ENCODE data around the gene RBM44. TPM values are rescaled to one million over a fixed set of nuclear protein-coding genes. Genes with fewer than 3 reads are reported as not detected.
"Not testable (repeated sequence)": the region's sequence is repeated elsewhere in the genome, so short reads cannot be mapped to it uniquely, and the experiment has no call there.

Gene RBM44
- total and polyA plus RNA-seq, 4 donors, result 0.02 to 0.75 (median 0.15) TPM

DNA sequence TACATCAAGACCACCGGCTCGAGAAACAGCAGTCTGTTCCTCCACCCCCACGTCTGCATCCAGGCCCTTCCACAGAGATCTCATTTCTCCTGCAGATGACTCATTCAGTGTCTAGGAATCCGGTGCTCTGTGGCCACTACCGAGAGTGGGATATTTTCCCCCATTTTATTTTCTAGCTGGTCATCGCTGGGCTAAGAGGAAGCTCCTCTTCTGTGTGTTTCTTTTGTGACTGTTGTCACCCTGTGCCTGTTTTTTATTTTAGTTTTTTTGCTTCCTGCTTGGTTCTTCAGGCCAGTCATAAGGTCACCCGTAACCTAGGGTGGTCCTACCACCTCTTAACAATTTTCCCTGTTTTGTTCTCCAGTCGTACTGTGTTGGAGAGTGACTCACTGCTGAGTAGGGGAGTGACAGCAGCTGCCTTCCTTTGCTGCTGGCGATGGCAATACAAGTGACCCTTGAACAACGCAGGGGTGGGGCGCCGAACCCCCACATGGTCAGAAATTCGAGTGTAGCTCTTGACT lies 67.6 kb downstream of the RBM44 start:
- no peak overlapping the region for H3K27ac ChIP-seq (ENCODE audit: low read depth in 1 of 2, low read length in 2 of 2)
- H3K4me3 ChIP-seq (ENCODE audit: low read depth in 1 of 3, low read length in 3 of 3), result no peak overlapping the region
- H3K9ac ChIP-seq (ENCODE audit: low read depth in 1 of 2, low read length in 2 of 2), result no peak overlapping the region
- 80% methylated on average over 13 of the region's 13 CpGs for WGBS
- peaks cover 0 to 13% (median 5%) of the 10 kb centered on the region in 4 donors for H3K4me1 ChIP-seq (ENCODE audit: control insufficient read depth in 4 of 4, insufficient read depth in 4 of 4, low read length in 3 of 4)
- no peaks in the 10 kb centered on the region for H3K36me3 ChIP-seq (ENCODE audit: control insufficient read depth in 4 of 4, insufficient read depth in 3 of 4, low read depth in 1 of 4, low read length in 3 of 4)
- DNase-seq (ENCODE audit: low spot score), result no peak
- TF ChIP-seq, protein P1, sequence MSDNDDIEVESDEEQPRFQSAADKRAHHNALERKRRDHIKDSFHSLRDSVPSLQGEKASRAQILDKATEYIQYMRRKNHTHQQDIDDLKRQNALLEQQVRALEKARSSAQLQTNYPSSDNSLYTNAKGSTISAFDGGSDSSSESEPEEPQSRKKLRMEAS (IDR thresholded peaks at IDR 0.05), result no peak
- no peak for TF ChIP-seq NR2F2 (IDR thresholded peaks at IDR 0.05)
- no peak for TF ChIP-seq TAF1 (conservative IDR thresholded peaks at IDR 0.05)
- no peak for TF ChIP-seq RAD21 (IDR thresholded peaks at IDR 0.05)
- TF ChIP-seq FOXA1 (IDR thresholded peaks at IDR 0.05), result no peak
- TF ChIP-seq, protein P2, sequence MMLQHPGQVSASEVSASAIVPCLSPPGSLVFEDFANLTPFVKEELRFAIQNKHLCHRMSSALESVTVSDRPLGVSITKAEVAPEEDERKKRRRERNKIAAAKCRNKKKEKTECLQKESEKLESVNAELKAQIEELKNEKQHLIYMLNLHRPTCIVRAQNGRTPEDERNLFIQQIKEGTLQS (IDR thresholded peaks at IDR 0.05), result no peak
- no peak for TF ChIP-seq JUND (IDR thresholded peaks at IDR 0.05)
- TF ChIP-seq, protein P3, sequence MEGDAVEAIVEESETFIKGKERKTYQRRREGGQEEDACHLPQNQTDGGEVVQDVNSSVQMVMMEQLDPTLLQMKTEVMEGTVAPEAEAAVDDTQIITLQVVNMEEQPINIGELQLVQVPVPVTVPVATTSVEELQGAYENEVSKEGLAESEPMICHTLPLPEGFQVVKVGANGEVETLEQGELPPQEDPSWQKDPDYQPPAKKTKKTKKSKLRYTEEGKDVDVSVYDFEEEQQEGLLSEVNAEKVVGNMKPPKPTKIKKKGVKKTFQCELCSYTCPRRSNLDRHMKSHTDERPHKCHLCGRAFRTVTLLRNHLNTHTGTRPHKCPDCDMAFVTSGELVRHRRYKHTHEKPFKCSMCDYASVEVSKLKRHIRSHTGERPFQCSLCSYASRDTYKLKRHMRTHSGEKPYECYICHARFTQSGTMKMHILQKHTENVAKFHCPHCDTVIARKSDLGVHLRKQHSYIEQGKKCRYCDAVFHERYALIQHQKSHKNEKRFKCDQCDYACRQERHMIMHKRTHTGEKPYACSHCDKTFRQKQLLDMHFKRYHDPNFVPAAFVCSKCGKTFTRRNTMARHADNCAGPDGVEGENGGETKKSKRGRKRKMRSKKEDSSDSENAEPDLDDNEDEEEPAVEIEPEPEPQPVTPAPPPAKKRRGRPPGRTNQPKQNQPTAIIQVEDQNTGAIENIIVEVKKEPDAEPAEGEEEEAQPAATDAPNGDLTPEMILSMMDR (IDR thresholded peaks at IDR 0.05; ENCODE audit: low read depth, low read length, missing input control), result no peak
- TF ChIP-seq, protein P4, sequence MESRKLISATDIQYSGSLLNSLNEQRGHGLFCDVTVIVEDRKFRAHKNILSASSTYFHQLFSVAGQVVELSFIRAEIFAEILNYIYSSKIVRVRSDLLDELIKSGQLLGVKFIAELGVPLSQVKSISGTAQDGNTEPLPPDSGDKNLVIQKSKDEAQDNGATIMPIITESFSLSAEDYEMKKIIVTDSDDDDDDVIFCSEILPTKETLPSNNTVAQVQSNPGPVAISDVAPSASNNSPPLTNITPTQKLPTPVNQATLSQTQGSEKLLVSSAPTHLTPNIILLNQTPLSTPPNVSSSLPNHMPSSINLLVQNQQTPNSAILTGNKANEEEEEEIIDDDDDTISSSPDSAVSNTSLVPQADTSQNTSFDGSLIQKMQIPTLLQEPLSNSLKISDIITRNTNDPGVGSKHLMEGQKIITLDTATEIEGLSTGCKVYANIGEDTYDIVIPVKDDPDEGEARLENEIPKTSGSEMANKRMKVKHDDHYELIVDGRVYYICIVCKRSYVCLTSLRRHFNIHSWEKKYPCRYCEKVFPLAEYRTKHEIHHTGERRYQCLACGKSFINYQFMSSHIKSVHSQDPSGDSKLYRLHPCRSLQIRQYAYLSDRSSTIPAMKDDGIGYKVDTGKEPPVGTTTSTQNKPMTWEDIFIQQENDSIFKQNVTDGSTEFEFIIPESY (IDR thresholded peaks at IDR 0.05), result no peak
- no peaks in the 10 kb centered on the region for H3K27me3 ChIP-seq (ENCODE audit: control insufficient read depth in 4 of 4, insufficient read depth in 4 of 4, low read length in 3 of 4)
- no peaks in the 10 kb centered on the region for H3K9me3 ChIP-seq (ENCODE audit: control insufficient read depth in 4 of 4, low read length in 3 of 4)

DNA sequence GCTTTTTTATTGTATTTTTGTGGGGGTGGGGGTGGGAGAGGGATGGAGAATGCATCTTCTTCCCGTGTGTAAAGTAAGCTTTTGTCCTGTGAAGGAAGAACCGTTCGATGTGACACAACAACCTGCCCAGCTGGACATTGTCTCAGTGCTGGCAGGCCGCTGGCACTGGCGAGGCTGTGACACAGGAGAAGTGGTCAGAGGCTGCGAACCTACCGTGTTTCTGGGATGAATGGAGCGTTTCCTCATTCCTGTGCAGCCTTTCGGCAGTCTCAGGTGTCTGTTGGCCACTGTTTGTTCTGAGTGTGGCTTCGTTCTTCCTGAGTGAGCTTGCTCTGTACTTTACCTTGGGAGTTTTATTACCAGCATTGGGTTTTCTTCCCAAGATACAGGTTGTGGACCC lies 68.9 kb downstream of the RBM44 start:
- Histone ChIP-seq H3K27ac (ENCODE audit: low read depth in 1 of 2, low read length in 2 of 2) (no peak overlapping the region), H3K9me3 (ENCODE audit: control insufficient read depth in 4 of 4, low read length in 3 of 4) (no peaks in the 10 kb centered on the region), H3K27me3 (ENCODE audit: control insufficient read depth in 4 of 4, insufficient read depth in 4 of 4, low read length in 3 of 4) (no peaks in the 10 kb centered on the region), H3K9ac (ENCODE audit: low read depth in 1 of 2, low read length in 2 of 2) (no peak overlapping the region), H3K4me1 (ENCODE audit: control insufficient read depth in 4 of 4, insufficient read depth in 4 of 4, low read length in 3 of 4) (peaks cover 0 to 3% (median 0%) of the 10 kb centered on the region in 4 donors), H3K36me3 (ENCODE audit: control insufficient read depth in 4 of 4, insufficient read depth in 3 of 4, low read depth in 1 of 4, low read length in 3 of 4) (no peaks in the 10 kb centered on the region), H3K4me3 (ENCODE audit: low read depth in 1 of 3, low read length in 3 of 3) (no peak overlapping the region)
- 95% methylated on average over 10 of the region's 10 CpGs for WGBS
- TF ChIP-seq RXRA (IDR thresholded peaks at IDR 0.05) (no peak), TAF1 (conservative IDR thresholded peaks at IDR 0.05) (no peak), SP1 (IDR thresholded peaks at IDR 0.05) (no peak), FOXA2 (IDR thresholded peaks at IDR 0.05) (no peak), GABPA (IDR thresholded peaks at IDR 0.05 in 1 of 2, conservative IDR thresholded peaks at IDR 0.05 in 1 of 2) (no peak), JUND (IDR thresholded peaks at IDR 0.05) (no peak), HNF4A (conservative IDR thresholded peaks at IDR 0.05) (no peak)
- TF ChIP-seq, protein P2 (IDR thresholded peaks at IDR 0.05), result no peak
- TF ChIP-seq, protein P1 (IDR thresholded peaks at IDR 0.05), result no peak
- TF ChIP-seq, protein P4 (IDR thresholded peaks at IDR 0.05), result no peak
- DNase-seq (ENCODE audit: low spot score), result no peak

DNA sequence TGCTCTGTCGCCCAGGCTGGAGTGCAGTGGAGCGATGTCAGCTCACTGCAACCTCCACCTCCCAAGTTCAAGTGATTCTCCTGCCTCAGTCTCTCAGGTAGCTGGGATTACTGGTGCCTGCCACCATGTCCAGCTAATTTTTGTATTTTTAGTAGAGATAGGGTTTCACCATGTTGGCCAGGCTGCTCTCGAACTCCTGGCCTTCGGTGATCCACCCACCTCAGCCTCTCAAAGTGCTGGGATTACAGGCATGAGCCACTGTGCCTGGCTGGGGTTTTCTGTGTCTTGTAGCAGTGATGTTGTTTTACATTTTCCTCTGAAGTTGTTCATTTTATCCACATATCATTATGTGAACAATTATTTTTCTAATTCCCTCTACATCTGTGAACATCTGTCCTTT lies 69.5 kb downstream of the RBM44 start:
- 95% methylated on average over 4 of the region's 4 CpGs for WGBS
- not testable (repeated sequence) for H3K9me3 ChIP-seq (ENCODE audit: control insufficient read depth in 4 of 4, low read length in 3 of 4); H3K36me3 ChIP-seq (ENCODE audit: control insufficient read depth in 4 of 4, insufficient read depth in 3 of 4, low read depth in 1 of 4, low read length in 3 of 4); H3K27ac ChIP-seq (ENCODE audit: low read depth in 1 of 2, low read length in 2 of 2); H3K4me3 ChIP-seq (ENCODE audit: low read depth in 1 of 3, low read length in 3 of 3); H3K9ac ChIP-seq (ENCODE audit: low read depth in 1 of 2, low read length in 2 of 2); H3K27me3 ChIP-seq (ENCODE audit: control insufficient read depth in 4 of 4, insufficient read depth in 4 of 4, low read length in 3 of 4); DNase-seq (ENCODE audit: low spot score); H3K4me1 ChIP-seq (ENCODE audit: control insufficient read depth in 4 of 4, insufficient read depth in 4 of 4, low read length in 3 of 4)
